Stimulated activated CD4-positive, alpha-beta T cell treated with anti-CD3 and anti-CD28 coated beads, Interleukin-4, amount 100 ng/mL, for 4 hours (primary cell): ENCODE measurements around the gene CNTNAP2.
"Not testable (repeated sequence)": the region's sequence is repeated elsewhere in the genome, so short reads cannot be mapped to it uniquely, and the experiment has no call there.

ENCODE experiments used
- DNase-seq, 2 experiments: peaks; one replicate each; pipeline ENCODE4 v3.0.0-alpha.2; 2020

The CNTNAP2 gene

GRCh38 chr7:146791344-146792285 lies 675.0 kb downstream of the CNTNAP2 start:
- DNase-seq, result no peak

- DNase-seq, result no peak
Observed at GRCh38 chr7:146804620-146805019, 688.0 kb downstream of the CNTNAP2 start.

- DNase-seq, result no peak
Observed at GRCh38 chr7:146805082-146805481, 688.5 kb downstream of the CNTNAP2 start.

GRCh38 chr7:146826329-146826728 lies 709.7 kb downstream of the CNTNAP2 start:
- no peak for DNase-seq

- no peak for DNase-seq
Observed at GRCh38 chr7:146830686-146831085, 714.1 kb downstream of the CNTNAP2 start.

GRCh38 chr7:146831875-146832274 lies 715.3 kb downstream of the CNTNAP2 start:
- no peak for DNase-seq

- DNase-seq, result no peak
Observed at GRCh38 chr7:146844405-146844804, 727.8 kb downstream of the CNTNAP2 start.

- DNase-seq, result no peak
Observed at GRCh38 chr7:146858690-146859089, 742.1 kb downstream of the CNTNAP2 start.

- DNase-seq, result no peak
Observed at GRCh38 chr7:146861701-146862100, 745.1 kb downstream of the CNTNAP2 start.

- no peak for DNase-seq
Observed at GRCh38 chr7:146862415-146862814, 745.8 kb downstream of the CNTNAP2 start.

GRCh38 chr7:146864644-146865043 lies 748.0 kb downstream of the CNTNAP2 start:
- DNase-seq, result no peak

- DNase-seq, result no peak
Observed at GRCh38 chr7:146865696-146866095, 749.1 kb downstream of the CNTNAP2 start.

- no peak for DNase-seq
Observed at GRCh38 chr7:146874722-146875121, 758.1 kb downstream of the CNTNAP2 start.

- DNase-seq, result no peak
Observed at GRCh38 chr7:146875237-146875785, 758.7 kb downstream of the CNTNAP2 start.

- no peak for DNase-seq
Observed at GRCh38 chr7:146875981-146876380, 759.4 kb downstream of the CNTNAP2 start.

- no peak for DNase-seq
Observed at GRCh38 chr7:146876411-146876810, 759.8 kb downstream of the CNTNAP2 start.

- no peak for DNase-seq
Observed at GRCh38 chr7:146878901-146879300, 762.3 kb downstream of the CNTNAP2 start.

GRCh38 chr7:146885231-146885630 lies 768.6 kb downstream of the CNTNAP2 start:
- no peak for DNase-seq

GRCh38 chr7:146889806-146890555 lies 773.4 kb downstream of the CNTNAP2 start:
- DNase-seq, result no peak

- no peak for DNase-seq
Observed at GRCh38 chr7:146892151-146892550, 775.5 kb downstream of the CNTNAP2 start.

GRCh38 chr7:146894927-146895326 lies 778.3 kb downstream of the CNTNAP2 start:
- DNase-seq, result no peak

GRCh38 chr7:146902266-146902665 lies 785.7 kb downstream of the CNTNAP2 start:
- no peak for DNase-seq

GRCh38 chr7:146902728-146903127 lies 786.1 kb downstream of the CNTNAP2 start:
- DNase-seq, result no peak

- DNase-seq, result not testable (repeated sequence)
Observed at GRCh38 chr7:146905746-146906145, 789.1 kb downstream of the CNTNAP2 start.
